K562 (cell line): ENCODE results near the gene MOGAT2. TPM values are rescaled to one million over a fixed set of nuclear protein-coding genes. Genes with fewer than 3 reads are reported as not detected.

Experiments
- ATF3 ChIP-seq, 2 experiments: fragments of 450-650 bp in 1 of 2; sonication (generic) in 1 of 2; formaldehyde crosslinking in 1 of 2; IDR thresholded peaks in 1 of 2; conservative IDR thresholded peaks in 1 of 2; 2 replicates each; pipeline versions ENCODE4 v1.6.1 to v1.8.1; 2016 to 2023; ENCODE audit warnings: mild to moderate bottlenecking in 2 of 2, moderate library complexity in 2 of 2, inconsistent platforms in 1 of 2, missing genetic modification reagents in 1 of 2
- IFI16 ChIP-seq: fragments of 250-450 bp; sonication (Bioruptor Pico); IDR thresholded peaks from 2 replicates; pipeline ENCODE4 v2.1.2; 2022; ENCODE audit warnings: mild to moderate bottlenecking, inconsistent platforms
- L3MBTL2 ChIP-seq: fragments of 450-650 bp; IDR thresholded peaks from 2 replicates; pipeline ENCODE4 v1.6.1; 2016; ENCODE audit warnings: mild to moderate bottlenecking, moderate library complexity
- MYC ChIP-seq, 2 experiments: fragments of 250-450 bp in 1 of 2; sonication (Bioruptor Pico) in 1 of 2; IDR thresholded peaks; 2 replicates each; pipeline versions ENCODE4 v1.5.1 to v1.6.1; 2012 to 2021; ENCODE audit warnings: low read depth in 2 of 2, borderline replicate concordance in 1 of 2, improper control_type of control experiment in 1 of 2, low read length in 1 of 2, mild to moderate bottlenecking in 1 of 2, moderate library complexity in 1 of 2
- NR2C2 ChIP-seq, 2 experiments: fragments of 200-800 bp in 1 of 2; sonication (Bioruptor generic) in 1 of 2; sonication (generic) in 1 of 2; formaldehyde crosslinking in 1 of 2; IDR thresholded peaks; 2 replicates each; pipeline versions ENCODE4 v1.6.1 to v1.8.0; 2016 to 2022; ENCODE audit warnings: mild to moderate bottlenecking in 1 of 2, missing compliant biosample characterization in 1 of 2, missing genetic modification characterization in 1 of 2, missing genetic modification reagents in 1 of 2
- polyA plus RNA-seq, 8 experiments: library from polyadenylated mRNA; depleted of rRNA in 4 of 8; stranded (reverse) in 5 of 8; unstranded in 3 of 8; fragments of >200 nt; fragmentation: Nextera tagmentation in 2 of 8; fragmentation: Illumina TruSeq in 1 of 8; extraction: Ambion mirVana in 2 of 8; extraction: Trizol in 1 of 8; gene quantifications; 2 replicates each; pipeline versions ENCODE4 v1.2.1 to v1.2.3, GENCODE V29; 2011 to 2014; ENCODE audit warnings: inconsistent platforms in 1 of 8, missing spikeins in 1 of 8
- total RNA-seq, 7 experiments: library from RNA; depleted of rRNA in 6 of 7; stranded (reverse); fragments of >200 nt in 6 of 7; fragmentation: Illumina TruSeq in 2 of 7; extraction: Trizol in 2 of 7; gene quantifications; 2 replicates each; pipeline versions ENCODE4 v1.2.1 to v1.2.3, GENCODE V29; 2011 to 2021; ENCODE audit warnings: low replicate concordance in 1 of 7

Gene MOGAT2
- total and polyA plus RNA-seq, 9 of the 15 experiments (the other 6 are each of a cell fraction or from before 2014, with no cell fraction given) = 0.09 TPM; not detected in 7

- TF ChIP-seq L3MBTL2 (peak; percentile 99), MYC (IDR thresholded peaks at IDR 0.05; ENCODE audit: low read depth, low read length) (peak; percentile 93), MYC (CRISPR knock-in tag; IDR thresholded peaks at IDR 0.05; ENCODE audit: borderline replicate concordance, low read depth) (peak; percentile 89), IFI16 (no peak), ATF3 (IDR thresholded peaks at IDR 0.05) (peak; percentile 50; the same call in 1 of the 2 replicates), ATF3 (CRISPR knock-in tag; conservative IDR thresholded peaks at IDR 0.05) (peak; percentile 58; the same call in 1 of the 2 replicates), NR2C2 (CRISPR knock-in tag; IDR thresholded peaks at IDR 0.05) (no peak; the same call in 1 of the 2 replicates), NR2C2 (tag; IDR thresholded peaks at IDR 0.05) (peak; percentile 22; the same call in 1 of the 2 replicates)
These were observed 50.7 kb downstream of the MOGAT2 start, which contains the start of gene DGAT2 (continued) for GRCh38 chr11:75768112-75768908.
